RKO (cell line): Measurements from ENCODE around the gene FRK.
A peak's percentile ranks its signal among the peaks of the same experiment; 100 is the strongest.
"Not testable (repeated sequence)": the region's sequence is repeated elsewhere in the genome, so short reads cannot be mapped to it uniquely, and the experiment has no call there.

Experiments used
- DNase-seq: peaks from one replicate; pipeline ENCODE4 v3.0.0-alpha.2; 2016; ENCODE audit warnings: low spot score

The FRK gene

GRCh38 chr6:116073765-116074440 lies 13.2 kb upstream of the FRK start:
- DNase-seq = peak; percentile 63

GRCh38 chr6:116072368-116072767 lies 11.7 kb upstream of the FRK start:
- DNase-seq = no peak

GRCh38 chr6:116070616-116071389 lies 10.1 kb upstream of the FRK start:
- no peak for DNase-seq

- no peak for DNase-seq
Observed at GRCh38 chr6:116070101-116070500, 9.4 kb upstream of the FRK start.

GRCh38 chr6:116066789-116067188 lies 6.1 kb upstream of the FRK start:
- DNase-seq = no peak

GRCh38 chr6:116064666-116065065 lies 4.0 kb upstream of the FRK start:
- DNase-seq = no peak

GRCh38 chr6:116062496-116062895 lies 1.8 kb upstream of the FRK start:
- DNase-seq = no peak

- no peak for DNase-seq
Observed at GRCh38 chr6:116059713-116060571, 749 bp downstream of the FRK start.

- DNase-seq = no peak
Observed at GRCh38 chr6:116057766-116058165, 2.9 kb downstream of the FRK start.

GRCh38 chr6:116055513-116055912 lies 5.2 kb downstream of the FRK start:
- DNase-seq = no peak

- no peak for DNase-seq
Observed at GRCh38 chr6:116051244-116051643, 9.4 kb downstream of the FRK start.

GRCh38 chr6:116050737-116051136 lies 10.0 kb downstream of the FRK start:
- DNase-seq = no peak

GRCh38 chr6:116049321-116049720 lies 11.4 kb downstream of the FRK start:
- DNase-seq = no peak

- DNase-seq = peak; percentile 46
Observed at GRCh38 chr6:116047173-116047933, 13.3 kb downstream of the FRK start.

GRCh38 chr6:116046737-116047136 lies 14.0 kb downstream of the FRK start:
- DNase-seq = no peak

- not testable (repeated sequence) for DNase-seq
Observed at GRCh38 chr6:116046272-116046671, 14.4 kb downstream of the FRK start.

GRCh38 chr6:116041934-116042333 lies 18.8 kb downstream of the FRK start:
- no peak for DNase-seq

- no peak for DNase-seq
Observed at GRCh38 chr6:116040993-116041392, 19.7 kb downstream of the FRK start.

GRCh38 chr6:116036885-116037284 lies 23.8 kb downstream of the FRK start:
- DNase-seq = no peak

GRCh38 chr6:116036075-116036773 lies 24.5 kb downstream of the FRK start:
- no peak for DNase-seq

- no peak for DNase-seq
Observed at GRCh38 chr6:116035616-116036015, 25.1 kb downstream of the FRK start.
